MCF 10A (cell line): ENCODE data around the gene LRMDA. TPM values are rescaled to one million over a fixed set of nuclear protein-coding genes. Genes with fewer than 3 reads are reported as not detected.

Experiments
- BruUV-seq: library from RNA; stranded (reverse); fragments of 400-500 nt; replicated peaks from 2 replicates; lab custom pipeline; 2021; lab: Mats Ljungman, UMichigan
- CTCF ChIA-PET: fragments of 300-600 bp; sonication (Branson Sonifier 250); formaldehyde crosslinking; extraction: SDS; loops from one replicate; lab custom pipeline; 2021; ENCODE audit warnings: antibody characterized with exemption, inconsistent platforms; lab: Yijun Ruan, JAX
- POLR2A ChIA-PET: fragments of 300-600, 350-650 bp; sonication (Branson Sonifier 250); formaldehyde crosslinking; extraction: SDS; loops from one replicate; lab custom pipeline; 2020; ENCODE audit warnings: antibody characterized with exemption, inconsistent platforms; lab: Yijun Ruan, JAX
- DNase-seq: peaks from one replicate; pipeline ENCODE4 v3.0.0-alpha.2; 2018; ENCODE audit not compliant: unreplicated experiment
- H3K27ac Mint-ChIP-seq: one replicate; pipeline ENCODE4 v1.8.0; 2022; ENCODE audit warnings: mild to moderate bottlenecking, low read depth, mixed read lengths; ENCODE audit not compliant: unreplicated experiment
- H3K27me3 Mint-ChIP-seq: one replicate; pipeline ENCODE4 v1.8.0; 2022; ENCODE audit warnings: mixed read lengths; ENCODE audit not compliant: insufficient read depth, unreplicated experiment
- H3K36me3 Mint-ChIP-seq: one replicate; pipeline ENCODE4 v1.8.0; 2022; ENCODE audit warnings: mild to moderate bottlenecking, moderate library complexity, mixed read lengths; ENCODE audit not compliant: insufficient read depth, unreplicated experiment
- H3K4me1 Mint-ChIP-seq: one replicate; pipeline ENCODE4 v1.8.0; 2022; ENCODE audit warnings: mixed read lengths; ENCODE audit not compliant: insufficient read depth, unreplicated experiment
- H3K4me3 Mint-ChIP-seq: one replicate; pipeline ENCODE4 v1.8.0; 2022; ENCODE audit warnings: mild to moderate bottlenecking, moderate library complexity, mixed read lengths; ENCODE audit not compliant: unreplicated experiment
- H3K9me3 Mint-ChIP-seq: one replicate; pipeline ENCODE4 v1.8.0; 2022; ENCODE audit warnings: mixed read lengths; ENCODE audit not compliant: unreplicated experiment
- CTCF ChIP-seq: fragments of 200-600 bp; IDR thresholded peaks from one replicate; pipeline ENCODE4 v1.8.0; 2022; ENCODE audit warnings: antibody characterized with exemption, mild to moderate bottlenecking; ENCODE audit not compliant: unreplicated experiment
- intact Hi-C: fragments of 100-400 bp; cut with micrococcal nuclease; formaldehyde crosslinking; loops from 2 replicates; pipeline ENCODE4 v1.14.1; 2022
- total RNA-seq: library from RNA; stranded (reverse); gene quantifications from 2 replicates; pipeline ENCODE4 v1.2.3, GENCODE V29; 2022

Gene LRMDA
- total RNA-seq, 1 experiment from 2014 or later = not detected

GRCh38 chr10:75814014-75814413 lies 382.6 kb downstream of the LRMDA start:
- ChIA-PET POLR2A (no interaction called here), CTCF (interaction anchor here (0.6 kb wide), 1 partner anchor 169 kb away, joined by 3 read pairs; no protein-coding TSS in a partner anchor)
- Mint-ChIP-seq H3K36me3 (no peaks in the 10 kb centered on the region), H3K4me3 (no peak overlapping the region), H3K4me1 (no peaks in the 10 kb centered on the region), H3K27me3 (peaks cover 74% of the 10 kb centered on the region), H3K9me3 (no peaks in the 10 kb centered on the region), H3K27ac (no peak overlapping the region)
- no peak for TF ChIP-seq CTCF
- BruUV-seq = no TSS peak
- DNase-seq = no peak
- intact Hi-C loops = no loop called here

DNA sequence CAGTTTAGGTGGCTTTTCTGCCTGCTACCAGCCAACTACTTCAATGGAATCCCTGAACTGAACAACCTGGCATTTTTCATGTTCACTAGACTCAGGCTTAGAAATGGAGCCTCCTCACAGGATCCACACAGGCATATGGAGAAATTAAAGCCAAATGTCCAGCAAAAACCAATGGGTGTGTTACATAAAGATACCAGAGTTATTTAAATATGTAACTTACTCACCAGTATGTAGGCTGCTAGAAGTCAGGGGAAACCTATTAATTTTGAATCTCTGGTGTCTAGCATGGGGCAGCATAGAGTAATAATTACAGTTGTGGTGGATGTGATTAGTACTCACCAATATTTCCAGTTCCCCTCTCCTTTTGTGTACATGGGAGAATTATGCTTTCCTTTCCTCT lies 383.6 kb downstream of the LRMDA start:
- Mint-ChIP-seq H3K4me3 (no peak overlapping the region), H3K9me3 (no peaks in the 10 kb centered on the region), H3K36me3 (no peaks in the 10 kb centered on the region), H3K4me1 (no peaks in the 10 kb centered on the region), H3K27ac (no peak overlapping the region), H3K27me3 (peaks cover 68% of the 10 kb centered on the region)
- ChIA-PET POLR2A (no interaction called here), CTCF (no interaction called here)
- no peak for TF ChIP-seq CTCF
- intact Hi-C loops = no loop called here
- no TSS peak for BruUV-seq
- no peak for DNase-seq

DNA sequence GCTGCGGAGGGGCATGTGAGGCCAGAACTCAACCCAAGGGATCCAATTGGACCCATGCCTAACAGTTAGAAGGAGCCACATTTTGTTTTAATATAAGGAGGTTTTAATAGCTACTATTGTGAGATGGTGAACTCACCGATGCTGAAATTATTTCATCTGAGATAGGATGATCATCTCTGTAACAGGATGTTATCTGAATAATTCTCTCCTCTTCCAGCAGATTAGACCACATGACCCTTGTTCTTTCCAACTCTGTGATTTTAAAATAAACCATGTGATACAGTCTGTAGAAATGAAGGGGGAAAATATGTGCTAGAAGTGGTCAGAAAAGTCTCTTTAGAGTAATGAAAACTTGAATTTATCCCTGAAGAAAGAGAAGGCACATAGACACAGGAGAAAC lies 385.8 kb downstream of the LRMDA start:
- Mint-ChIP-seq H3K4me1 (no peaks in the 10 kb centered on the region), H3K4me3 (no peak overlapping the region), H3K36me3 (no peaks in the 10 kb centered on the region), H3K9me3 (no peaks in the 10 kb centered on the region), H3K27ac (no peak overlapping the region), H3K27me3 (peaks cover 72% of the 10 kb centered on the region)
- no peak for TF ChIP-seq CTCF
- ChIA-PET POLR2A (no interaction called here), CTCF (interaction anchor here (0.6 kb wide), 1 partner anchor 108 kb away, joined by 3 read pairs; no protein-coding TSS in a partner anchor)
- no peak for DNase-seq
- intact Hi-C loops = no loop called here
- BruUV-seq = no TSS peak

DNA sequence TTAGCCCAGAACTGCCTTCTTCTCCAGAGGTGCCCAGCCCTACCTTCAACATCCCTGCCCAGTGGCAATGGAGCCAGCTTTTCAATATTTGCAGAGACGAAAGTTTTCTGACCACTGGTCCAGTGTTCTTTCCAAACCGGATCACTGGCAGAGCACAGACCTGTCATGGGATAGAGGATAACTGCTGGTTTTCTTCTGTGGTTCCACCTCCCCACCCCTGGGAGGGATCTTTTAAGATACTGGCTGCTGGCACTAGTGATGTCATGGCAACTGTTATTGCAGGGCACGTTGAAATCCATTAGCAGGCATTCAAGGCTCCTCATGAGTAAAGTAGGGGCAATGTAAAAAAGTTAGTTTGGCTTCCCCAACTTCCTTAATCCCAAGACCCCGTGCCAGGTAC lies 387.1 kb downstream of the LRMDA start:
- Mint-ChIP-seq H3K4me3 (no peak overlapping the region), H3K27ac (no peak overlapping the region), H3K9me3 (no peaks in the 10 kb centered on the region), H3K4me1 (no peaks in the 10 kb centered on the region), H3K27me3 (peaks cover 58% of the 10 kb centered on the region), H3K36me3 (no peaks in the 10 kb centered on the region)
- CTCF ChIA-PET = no interaction called here
- TF ChIP-seq CTCF = no peak
- POLR2A ChIA-PET = no interaction called here
- DNase-seq = no peak
- BruUV-seq = no TSS peak
- intact Hi-C loops = no loop called here
